Forelimb muscle (tissue), 1 donor: Measurements from ENCODE around the gene PTGDR2. TPM values are rescaled to one million over a fixed set of nuclear protein-coding genes. Genes with fewer than 3 reads are reported as not detected.

Source experiments
- DNase-seq: peaks from one replicate; pipeline ENCODE4 v3.0.0-alpha.2; 2013; ENCODE audit warnings: low read depth
- polyA plus RNA-seq: library from polyadenylated mRNA; unstranded; fragments of 120-200 nt; gene quantifications from one replicate; pipeline ENCODE4 v1.2.1, GENCODE V29; 2013; ENCODE audit not compliant: insufficient read length

Gene PTGDR2
- polyA plus RNA-seq, 1 donor: 1.4 TPM

DNA sequence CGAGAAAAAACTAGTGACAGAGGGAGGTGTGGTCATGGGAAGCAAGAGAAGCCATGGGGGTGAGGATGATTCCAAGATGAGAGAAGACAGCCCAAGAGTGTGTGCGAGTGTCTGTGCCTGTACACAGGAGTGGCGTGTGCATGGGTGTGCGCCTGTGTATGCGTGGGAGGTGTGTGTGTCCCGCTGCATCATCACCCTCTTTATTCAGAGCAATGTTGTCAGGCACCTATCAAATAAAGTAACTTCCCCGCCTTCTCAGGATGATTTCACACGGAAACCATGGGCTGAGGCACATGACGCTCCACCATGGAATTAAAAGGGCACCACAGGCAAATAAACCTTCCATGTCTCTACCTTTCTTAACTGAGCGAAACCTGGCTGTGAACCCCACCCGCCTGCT is 46.1 kb downstream of the PTGDR2 start:
- no peak for DNase-seq

DNA sequence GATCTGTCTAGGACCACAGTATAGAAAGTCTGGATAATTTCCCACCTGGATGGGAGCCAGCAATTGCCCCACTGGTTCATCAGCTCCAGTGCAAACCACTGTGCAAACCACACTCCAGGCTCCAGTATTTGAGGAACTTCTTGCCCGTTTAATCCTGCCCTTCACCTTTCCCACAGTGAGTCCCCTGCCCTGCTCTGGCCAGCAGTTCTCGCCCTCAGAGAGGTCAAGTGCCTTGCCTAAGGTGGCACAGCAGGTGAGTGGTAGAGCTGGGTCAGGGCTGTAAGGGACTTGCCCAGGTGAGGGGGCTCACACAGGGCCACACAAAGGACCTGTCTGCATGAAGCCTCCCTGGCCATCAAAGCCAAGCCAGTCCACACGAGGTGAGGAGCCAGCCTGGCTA is 46.5 kb downstream of the PTGDR2 start:
- DNase-seq: no peak

DNA sequence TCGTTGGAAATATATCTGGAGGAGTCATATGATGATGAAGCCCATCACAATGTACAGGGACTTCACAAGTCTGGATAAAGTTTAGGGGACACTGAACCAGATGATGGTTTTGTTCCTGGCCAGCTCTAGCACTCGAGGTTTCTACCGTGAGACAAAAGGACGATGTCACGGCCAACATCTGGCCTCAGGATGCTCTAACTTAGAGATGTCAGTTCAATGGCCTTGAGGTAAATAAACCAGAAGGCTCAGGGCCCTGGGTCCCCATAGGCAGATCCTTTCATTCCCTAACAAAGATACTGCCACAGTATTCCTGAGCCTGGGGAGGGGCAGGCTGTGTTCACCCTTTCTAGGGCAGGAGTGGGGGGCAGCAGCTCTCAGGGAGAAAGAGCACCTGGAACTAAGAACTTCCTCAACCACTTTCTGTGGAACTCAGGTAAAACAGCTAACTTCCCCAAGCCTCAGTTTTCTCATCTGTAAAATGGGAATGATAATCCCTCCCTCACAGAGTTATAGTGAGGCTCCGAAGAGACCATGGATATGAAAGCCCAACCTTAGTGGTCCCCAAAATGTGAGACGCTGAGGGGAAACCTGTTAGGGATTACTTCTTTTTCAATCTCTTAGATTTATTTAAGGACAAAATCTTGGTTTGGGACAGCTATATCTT is 52.3 kb downstream of the PTGDR2 start:
- DNase-seq: no peak

DNA sequence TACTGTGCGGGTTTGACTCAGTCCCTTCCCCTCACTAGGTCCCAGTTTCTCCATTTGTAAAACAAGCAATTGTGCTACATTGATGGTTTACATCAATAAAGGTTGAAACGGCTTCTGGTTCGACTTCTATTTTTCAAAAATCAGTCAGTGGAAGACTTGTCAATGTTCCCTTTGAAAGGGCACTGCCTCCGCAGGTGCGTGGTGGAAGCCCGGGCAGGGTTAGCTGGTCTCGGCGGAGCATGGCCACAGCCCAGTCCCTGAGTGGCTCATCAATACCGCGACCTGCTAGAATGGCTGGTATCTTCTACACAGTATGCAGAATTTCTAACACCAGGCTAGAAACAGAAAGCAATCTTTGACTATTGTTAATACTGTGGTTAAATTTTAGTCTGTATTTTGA is 54.6 kb downstream of the PTGDR2 start:
- DNase-seq: no peak

Other genes with a start within 250 kb of the PTGDR2 start
- 8.0 TPM for gene MS4A8, start 156.3 kb downstream of the PTGDR2 start, polyA plus RNA-seq
- gene MS4A18, start 131.2 kb downstream of the PTGDR2 start, polyA plus RNA-seq: not detected
- not detected for gene MS4A15, start 99.1 kb downstream of the PTGDR2 start, polyA plus RNA-seq
- 0.08 TPM for gene MS4A10, start 70.6 kb downstream of the PTGDR2 start, polyA plus RNA-seq
- 18.0 TPM for gene CCDC86, start 13.8 kb downstream of the PTGDR2 start, polyA plus RNA-seq
- gene ZP1, start 11.6 kb upstream of the PTGDR2 start, polyA plus RNA-seq: not detected
- gene PRPF19, start 50.6 kb upstream of the PTGDR2 start, polyA plus RNA-seq: 56.6 TPM
- 99.9 TPM for gene TMEM109, start 58.2 kb upstream of the PTGDR2 start, polyA plus RNA-seq
- gene TMEM132A, start 68.5 kb upstream of the PTGDR2 start, polyA plus RNA-seq: 36.0 TPM
- gene SLC15A3, start 96.2 kb upstream of the PTGDR2 start, polyA plus RNA-seq: 18.2 TPM
- gene CD6, start 115.7 kb upstream of the PTGDR2 start, polyA plus RNA-seq: 0.83 TPM
- gene CD5, start 246.5 kb upstream of the PTGDR2 start, polyA plus RNA-seq: 0.13 TPM